Activated naive CD4-positive, alpha-beta T cell treated with anti-CD3 and anti-CD28 coated beads, Interleukin-2, amount 10 ng/mL, durations not matched to agents 5 hours and 36 hours (primary cell): ENCODE data around the gene FBXO31. TPM values are rescaled to one million over a fixed set of nuclear protein-coding genes. Genes with fewer than 3 reads are reported as not detected.

ENCODE experiments used
- total RNA-seq, 2 experiments: library from RNA; stranded (reverse); gene quantifications; one replicate each; pipeline ENCODE4 v1.2.3, GENCODE V29; 2021

Gene FBXO31, protein sequence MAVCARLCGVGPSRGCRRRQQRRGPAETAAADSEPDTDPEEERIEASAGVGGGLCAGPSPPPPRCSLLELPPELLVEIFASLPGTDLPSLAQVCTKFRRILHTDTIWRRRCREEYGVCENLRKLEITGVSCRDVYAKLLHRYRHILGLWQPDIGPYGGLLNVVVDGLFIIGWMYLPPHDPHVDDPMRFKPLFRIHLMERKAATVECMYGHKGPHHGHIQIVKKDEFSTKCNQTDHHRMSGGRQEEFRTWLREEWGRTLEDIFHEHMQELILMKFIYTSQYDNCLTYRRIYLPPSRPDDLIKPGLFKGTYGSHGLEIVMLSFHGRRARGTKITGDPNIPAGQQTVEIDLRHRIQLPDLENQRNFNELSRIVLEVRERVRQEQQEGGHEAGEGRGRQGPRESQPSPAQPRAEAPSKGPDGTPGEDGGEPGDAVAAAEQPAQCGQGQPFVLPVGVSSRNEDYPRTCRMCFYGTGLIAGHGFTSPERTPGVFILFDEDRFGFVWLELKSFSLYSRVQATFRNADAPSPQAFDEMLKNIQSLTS
- 10 to 100 TPM; 25.6 to 29.5 TPM for total RNA-seq

DNA sequence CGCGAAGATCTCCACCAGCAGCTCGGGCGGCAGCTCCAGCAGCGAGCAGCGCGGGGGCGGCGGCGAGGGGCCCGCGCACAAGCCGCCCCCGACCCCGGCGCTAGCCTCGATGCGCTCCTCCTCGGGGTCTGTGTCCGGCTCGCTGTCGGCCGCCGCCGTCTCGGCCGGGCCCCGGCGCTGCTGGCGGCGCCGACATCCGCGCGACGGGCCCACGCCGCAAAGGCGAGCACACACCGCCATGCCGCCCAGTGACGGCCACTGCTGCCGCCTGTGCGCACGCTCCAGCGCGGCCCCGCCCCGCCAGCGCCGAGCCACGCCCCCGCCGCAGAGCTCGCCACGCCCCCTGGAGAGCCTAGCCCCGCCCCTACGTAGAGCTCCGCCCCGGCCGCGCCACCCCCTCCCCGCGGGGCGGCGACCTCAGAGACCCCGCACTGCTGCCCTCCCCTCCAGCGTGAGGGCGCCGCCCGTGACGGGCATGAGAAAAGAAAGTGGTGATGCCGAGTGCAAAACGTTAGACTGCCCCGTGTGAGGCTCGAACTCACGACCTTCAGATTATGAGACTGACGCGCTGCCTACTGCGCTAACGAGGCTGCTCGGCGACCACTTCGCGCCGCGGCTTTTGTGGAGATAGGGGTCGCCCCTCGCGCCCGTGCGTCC is at the start of gene FBXO31:
Gene FBXO31 (minus strand): TSS at position 272 of the 657 bp plus-strand sequence. CDS start 32 bp downstream, at position 240.

GRCh38 chr16:87391950-87392820 is 8.6 kb upstream of the FBXO31 start, which contains the start of gene MAP1LC3B:
Gene MAP1LC3B, plus strand, starts transcription at chr16:87392336. Its CDS starts 92 bp downstream, at chr16:87392428.

GRCh38 chr16:87316923-87317749 is 66.4 kb downstream of the FBXO31 start, which contains the start of gene C16orf95:
Gene C16orf95, minus strand, starts transcription at chr16:87317392. Its CDS starts 150 bp downstream, at chr16:87317242.

Other genes starting within 250 kb of the FBXO31 start
- gene C16orf95, start 66.4 kb downstream of the FBXO31 start, total RNA-seq, result 1 to 10 TPM; 5.3 to 7.5 TPM
- 10 to 100 TPM; 59.6 to 64.5 TPM for gene MAP1LC3B, start 8.6 kb upstream of the FBXO31 start, total RNA-seq
- gene ZCCHC14, start 109.2 kb upstream of the FBXO31 start, total RNA-seq, result 10 to 100 TPM; 11.0 to 11.5 TPM
- under 1 TPM in 1 of 2 experiments, not detected in 1; 0.05 TPM for gene JPH3, start 218.7 kb upstream of the FBXO31 start, total RNA-seq